DMS153 (cell line): Measurements from ENCODE around the gene C2CD5.

Experiments used
- DNase-seq: peaks from one replicate; lab custom pipeline; 2025; lab: John Stamatoyannopoulos, UW

C2CD5 gene

GRCh38 chr12:22414742-22415141 is 129.6 kb downstream of the C2CD5 start:
- no peak for DNase-seq

GRCh38 chr12:22413592-22413991 is 130.8 kb downstream of the C2CD5 start:
- DNase-seq: no peak

GRCh38 chr12:22412581-22412980 is 131.8 kb downstream of the C2CD5 start:
- DNase-seq: no peak

GRCh38 chr12:22410486-22410885 is 133.9 kb downstream of the C2CD5 start:
- DNase-seq: no peak

- DNase-seq: no peak
Observed at GRCh38 chr12:22409377-22410164, 134.8 kb downstream of the C2CD5 start.

GRCh38 chr12:22408610-22409376 is 135.5 kb downstream of the C2CD5 start:
- DNase-seq: no peak

GRCh38 chr12:22407397-22407796 is 136.9 kb downstream of the C2CD5 start:
- no peak for DNase-seq

- no peak for DNase-seq
Observed at GRCh38 chr12:22406627-22407026, 137.7 kb downstream of the C2CD5 start.

GRCh38 chr12:22399464-22400180 is 144.7 kb downstream of the C2CD5 start:
- no peak for DNase-seq
